GM23338 (cell line): ENCODE results near the gene GSDMA. TPM values are rescaled to one million over a fixed set of nuclear protein-coding genes. Genes with fewer than 3 reads are reported as not detected.
A peak's percentile ranks its signal among the peaks of the same experiment; 100 is the strongest.

Experiments used
- ATAC-seq: fragments of 200-7000 bp; cut with Tn5 transposase; 3 replicates; pipeline ENCODE4 v1.9.1; 2020
- DNase-seq: peaks from one replicate; pipeline ENCODE4 v3.0.0-alpha.2; 2015; ENCODE audit warnings: low spot score
- H2AFZ ChIP-seq: fragments of 200-600 bp; sonication (generic); 2 replicates; pipeline ENCODE4 v1.8.0; 2016; ENCODE audit warnings: antibody characterized with exemption, mild to moderate bottlenecking, moderate library complexity
- H3F3A ChIP-seq: fragments of 200-600 bp; sonication (generic); replicated peaks from 2 replicates; pipeline ENCODE4 v1.8.0; 2017; ENCODE audit warnings: antibody characterized with exemption, mixed run types, low read depth
- H3K27ac ChIP-seq: fragments of 200-600 bp; sonication (generic); 2 replicates; pipeline ENCODE4 v1.6.1; 2016; ENCODE audit warnings: low read depth
- H3K27me3 ChIP-seq: fragments of 200-600 bp; sonication (generic); 2 replicates; pipeline ENCODE4 v1.8.0; 2016; ENCODE audit warnings: mild to moderate bottlenecking, mixed run types, moderate library complexity; ENCODE audit not compliant: insufficient read depth
- H3K36me3 ChIP-seq: fragments of 200-600 bp; sonication (generic); 2 replicates; pipeline ENCODE4 v1.8.0; 2016; ENCODE audit warnings: mild to moderate bottlenecking; ENCODE audit not compliant: insufficient read depth
- H3K4me1 ChIP-seq: fragments of 200-600 bp; sonication (generic); 2 replicates; pipeline ENCODE4 v1.8.0; 2016; ENCODE audit warnings: mild to moderate bottlenecking, moderate library complexity; ENCODE audit not compliant: insufficient read depth
- H3K4me2 ChIP-seq: fragments of 200-600 bp; sonication (generic); 2 replicates; pipeline ENCODE4 v1.7.1; 2017; ENCODE audit warnings: mixed run types
- H3K4me3 ChIP-seq: fragments of 200-600 bp; sonication (generic); 2 replicates; pipeline ENCODE4 v1.6.1; 2016; ENCODE audit warnings: mixed run types
- H3K79me2 ChIP-seq: fragments of 200-600 bp; sonication (generic); replicated peaks from 2 replicates; pipeline ENCODE4 v1.8.0; 2017; ENCODE audit warnings: mild to moderate bottlenecking; ENCODE audit not compliant: insufficient read depth
- H3K9me2 ChIP-seq: fragments of 200-600 bp; sonication (generic); 2 replicates; pipeline ENCODE4 v1.8.0; 2017; ENCODE audit not compliant: insufficient read depth
- H4K20me1 ChIP-seq: fragments of 200-600 bp; sonication (generic); replicated peaks from 2 replicates; pipeline ENCODE4 v1.8.0; 2017; ENCODE audit warnings: mild to moderate bottlenecking; ENCODE audit not compliant: insufficient read depth
- H3K27ac Mint-ChIP-seq: 2 replicates; pipeline ENCODE4 v1.8.0; 2020; ENCODE audit warnings: inconsistent platforms, mild to moderate bottlenecking, moderate library complexity, mixed read lengths
- H3K27me3 Mint-ChIP-seq: 3 replicates; pipeline ENCODE4 v1.8.0; 2022; ENCODE audit warnings: low read depth, mild to moderate bottlenecking, moderate library complexity, mixed read lengths, inconsistent platforms; ENCODE audit not compliant: insufficient read depth, poor library complexity
- H3K36me3 Mint-ChIP-seq: 3 replicates; pipeline ENCODE4 v1.8.0; 2021; ENCODE audit warnings: low read depth, mild to moderate bottlenecking, inconsistent platforms, moderate library complexity, mixed read lengths
- H3K4me1 Mint-ChIP-seq: 3 replicates; pipeline ENCODE4 v1.8.0; 2020; ENCODE audit warnings: mild to moderate bottlenecking, inconsistent platforms, mixed read lengths
- H3K4me3 Mint-ChIP-seq: 3 replicates; pipeline ENCODE4 v1.8.0; 2021; ENCODE audit warnings: moderate library complexity, mild to moderate bottlenecking, inconsistent platforms, mixed read lengths
- H3K9me3 Mint-ChIP-seq: 3 replicates; pipeline ENCODE4 v1.8.0; 2020; ENCODE audit warnings: moderate library complexity, mild to moderate bottlenecking, inconsistent platforms, mixed read lengths
- CREB1 ChIP-seq: fragments of 250-450 bp; sonication (Bioruptor Pico); IDR thresholded peaks from 2 replicates; pipeline ENCODE4 v1.5.0; 2020; ENCODE audit warnings: low read depth, mild to moderate bottlenecking, moderate library complexity
- EZH2 ChIP-seq: fragments of 200-600 bp; sonication (generic); IDR thresholded peaks from one replicate; pipeline ENCODE4 v1.8.0; 2017; ENCODE audit warnings: antibody characterized with exemption, mild to moderate bottlenecking, low read depth; ENCODE audit not compliant: unreplicated experiment
- EZH2phosphoT487 ChIP-seq: fragments of 200-600 bp; sonication (generic); IDR thresholded peaks from one replicate; pipeline ENCODE4 v1.8.1; 2018; ENCODE audit warnings: antibody characterized with exemption; ENCODE audit not compliant: unreplicated experiment
- JUNB ChIP-seq: IDR thresholded peaks from one replicate; pipeline ENCODE4 v1.6.1; 2016; ENCODE audit warnings: antibody characterized with exemption; ENCODE audit not compliant: unreplicated experiment
- NANOG ChIP-seq: IDR thresholded peaks from 2 replicates; pipeline ENCODE4 v1.6.1; 2016; ENCODE audit warnings: antibody characterized with exemption, borderline replicate concordance
- POLR2AphosphoS5 ChIP-seq: IDR thresholded peaks from 2 replicates; pipeline ENCODE4 v1.6.1; 2016; ENCODE audit warnings: antibody characterized with exemption, low read depth
- STAT1 ChIP-seq: IDR thresholded peaks from one replicate; pipeline ENCODE4 v1.6.1; 2016; ENCODE audit warnings: antibody characterized with exemption; ENCODE audit not compliant: unreplicated experiment
- ZNF114 ChIP-seq: fragments of 250-450 bp; sonication (Bioruptor Pico); IDR thresholded peaks from 2 replicates; pipeline ENCODE4 v1.5.0; 2020; ENCODE audit warnings: mild to moderate bottlenecking, moderate library complexity
- ZNF331 ChIP-seq: fragments of 250-450 bp; sonication (Bioruptor Pico); IDR thresholded peaks from 2 replicates; pipeline ENCODE4 v1.5.0; 2020; ENCODE audit warnings: low read depth, mild to moderate bottlenecking, moderate library complexity
- polyA plus RNA-seq: library from polyadenylated mRNA; unstranded; fragments of >200 nt; fragmentation: Nextera tagmentation; extraction: Ambion mirVana; gene quantifications from 2 replicates; pipeline ENCODE4 v1.2.1, GENCODE V29; 2016
- total RNA-seq: library from RNA; depleted of rRNA; stranded (reverse); fragments of >200 nt; shearing (Covaris generic); gene quantifications from 2 replicates; pipeline ENCODE4 v1.2.3, GENCODE V29; 2014
- TF ChIP-seq, protein P1 (sequence below), 2 experiments: fragments of 200-600 bp in 1 of 2; sonication (generic) in 1 of 2; conservative IDR thresholded peaks; 2 replicates each; pipeline versions ENCODE4 v1.5.1 to v1.6.1; 2016 to 2017; ENCODE audit warnings: antibody characterized with exemption in 2 of 2, low read depth in 2 of 2, mild to moderate bottlenecking in 2 of 2, moderate library complexity in 1 of 2
- TF ChIP-seq, protein P2 (sequence below): fragments of 250-450 bp; sonication (Bioruptor Pico); IDR thresholded peaks from 2 replicates; pipeline ENCODE4 v1.5.0; 2020; ENCODE audit warnings: mild to moderate bottlenecking, moderate library complexity
- TF ChIP-seq, protein P3 (sequence below): IDR thresholded peaks from one replicate; pipeline ENCODE4 v1.6.1; 2018; ENCODE audit warnings: antibody characterized with exemption; ENCODE audit not compliant: unreplicated experiment
- TF ChIP-seq, protein P4 (sequence below): IDR thresholded peaks from 2 replicates; pipeline ENCODE4 v1.6.1; 2016; ENCODE audit warnings: antibody characterized with exemption

The GSDMA gene
- total and polyA plus RNA-seq, 2 experiments from 2014 or later, result not detected

DNA sequence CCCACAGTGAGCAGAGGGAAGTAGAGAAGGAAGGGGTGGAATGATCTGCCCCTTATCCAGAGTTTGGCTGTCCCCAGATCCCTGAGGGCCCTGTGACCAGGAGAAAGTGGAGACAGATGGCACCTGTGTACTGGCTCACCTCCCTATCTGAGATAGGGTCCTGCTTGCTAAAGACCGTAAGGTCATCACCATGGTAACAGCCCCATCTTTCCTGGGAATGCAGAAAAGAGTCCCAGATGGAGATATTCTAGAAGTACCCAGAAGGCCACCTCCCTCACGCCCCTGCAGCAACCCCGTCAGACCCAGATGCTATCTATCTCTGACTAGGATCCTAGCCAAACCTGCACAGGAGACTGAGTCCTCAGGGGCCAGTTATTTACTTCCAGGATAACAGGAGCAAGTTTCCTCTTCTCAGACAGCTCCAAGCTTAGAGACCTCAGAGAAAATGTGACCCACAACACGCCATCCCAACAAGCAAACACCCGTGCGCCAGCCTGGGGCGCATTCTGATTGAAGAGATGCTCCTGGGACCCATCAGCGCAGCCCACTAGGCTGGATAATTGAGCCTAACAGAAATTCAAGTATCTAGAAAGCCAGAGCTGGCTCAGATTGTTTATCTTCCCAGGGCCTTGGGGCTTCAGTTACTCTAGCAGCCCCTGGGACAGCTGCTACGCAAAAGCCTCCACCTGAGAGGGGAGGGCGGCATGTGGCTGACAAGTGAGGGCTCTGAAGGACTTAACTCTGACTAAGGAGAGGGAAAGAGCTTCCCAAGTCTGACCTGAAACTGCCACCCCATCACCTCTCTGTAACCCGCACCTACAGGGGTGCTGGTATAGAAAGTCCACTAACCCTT, 37.3 kb upstream of the GSDMA start:
- Histone ChIP-seq H3K4me3 (peak overlapping the region; percentile 97; the same call in 1 of the 2 replicates), H3K9me2 (no peaks in the 10 kb centered on the region), H3F3A (peaks cover 7% of the 10 kb centered on the region), H3K4me2 (peak overlapping the region; percentile 93; the same call in 1 of the 2 replicates), H3K79me2 (peaks cover 32% of the 10 kb centered on the region), H3K36me3 (peaks cover 5% of the 10 kb centered on the region; the same call in 1 of the 2 replicates), H3K27me3 (no peaks in the 10 kb centered on the region), H3K27ac (no peak overlapping the region), H2AFZ (no peak overlapping the region), H3K4me1 (peaks cover 15% of the 10 kb centered on the region), H4K20me1 (peaks cover 17% of the 10 kb centered on the region)
- peaks cover 5% of the 10 kb centered on the region for H3K27me3 Mint-ChIP-seq
- TF ChIP-seq, protein P1, sequence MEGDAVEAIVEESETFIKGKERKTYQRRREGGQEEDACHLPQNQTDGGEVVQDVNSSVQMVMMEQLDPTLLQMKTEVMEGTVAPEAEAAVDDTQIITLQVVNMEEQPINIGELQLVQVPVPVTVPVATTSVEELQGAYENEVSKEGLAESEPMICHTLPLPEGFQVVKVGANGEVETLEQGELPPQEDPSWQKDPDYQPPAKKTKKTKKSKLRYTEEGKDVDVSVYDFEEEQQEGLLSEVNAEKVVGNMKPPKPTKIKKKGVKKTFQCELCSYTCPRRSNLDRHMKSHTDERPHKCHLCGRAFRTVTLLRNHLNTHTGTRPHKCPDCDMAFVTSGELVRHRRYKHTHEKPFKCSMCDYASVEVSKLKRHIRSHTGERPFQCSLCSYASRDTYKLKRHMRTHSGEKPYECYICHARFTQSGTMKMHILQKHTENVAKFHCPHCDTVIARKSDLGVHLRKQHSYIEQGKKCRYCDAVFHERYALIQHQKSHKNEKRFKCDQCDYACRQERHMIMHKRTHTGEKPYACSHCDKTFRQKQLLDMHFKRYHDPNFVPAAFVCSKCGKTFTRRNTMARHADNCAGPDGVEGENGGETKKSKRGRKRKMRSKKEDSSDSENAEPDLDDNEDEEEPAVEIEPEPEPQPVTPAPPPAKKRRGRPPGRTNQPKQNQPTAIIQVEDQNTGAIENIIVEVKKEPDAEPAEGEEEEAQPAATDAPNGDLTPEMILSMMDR (conservative IDR thresholded peaks at IDR 0.05; ENCODE audit: low read depth in 2 of 2), result no peak
- TF ChIP-seq ZNF331, result no peak
- TF ChIP-seq NANOG, result no peak
- no peak for TF ChIP-seq EZH2phosphoT487
- TF ChIP-seq, protein P2, sequence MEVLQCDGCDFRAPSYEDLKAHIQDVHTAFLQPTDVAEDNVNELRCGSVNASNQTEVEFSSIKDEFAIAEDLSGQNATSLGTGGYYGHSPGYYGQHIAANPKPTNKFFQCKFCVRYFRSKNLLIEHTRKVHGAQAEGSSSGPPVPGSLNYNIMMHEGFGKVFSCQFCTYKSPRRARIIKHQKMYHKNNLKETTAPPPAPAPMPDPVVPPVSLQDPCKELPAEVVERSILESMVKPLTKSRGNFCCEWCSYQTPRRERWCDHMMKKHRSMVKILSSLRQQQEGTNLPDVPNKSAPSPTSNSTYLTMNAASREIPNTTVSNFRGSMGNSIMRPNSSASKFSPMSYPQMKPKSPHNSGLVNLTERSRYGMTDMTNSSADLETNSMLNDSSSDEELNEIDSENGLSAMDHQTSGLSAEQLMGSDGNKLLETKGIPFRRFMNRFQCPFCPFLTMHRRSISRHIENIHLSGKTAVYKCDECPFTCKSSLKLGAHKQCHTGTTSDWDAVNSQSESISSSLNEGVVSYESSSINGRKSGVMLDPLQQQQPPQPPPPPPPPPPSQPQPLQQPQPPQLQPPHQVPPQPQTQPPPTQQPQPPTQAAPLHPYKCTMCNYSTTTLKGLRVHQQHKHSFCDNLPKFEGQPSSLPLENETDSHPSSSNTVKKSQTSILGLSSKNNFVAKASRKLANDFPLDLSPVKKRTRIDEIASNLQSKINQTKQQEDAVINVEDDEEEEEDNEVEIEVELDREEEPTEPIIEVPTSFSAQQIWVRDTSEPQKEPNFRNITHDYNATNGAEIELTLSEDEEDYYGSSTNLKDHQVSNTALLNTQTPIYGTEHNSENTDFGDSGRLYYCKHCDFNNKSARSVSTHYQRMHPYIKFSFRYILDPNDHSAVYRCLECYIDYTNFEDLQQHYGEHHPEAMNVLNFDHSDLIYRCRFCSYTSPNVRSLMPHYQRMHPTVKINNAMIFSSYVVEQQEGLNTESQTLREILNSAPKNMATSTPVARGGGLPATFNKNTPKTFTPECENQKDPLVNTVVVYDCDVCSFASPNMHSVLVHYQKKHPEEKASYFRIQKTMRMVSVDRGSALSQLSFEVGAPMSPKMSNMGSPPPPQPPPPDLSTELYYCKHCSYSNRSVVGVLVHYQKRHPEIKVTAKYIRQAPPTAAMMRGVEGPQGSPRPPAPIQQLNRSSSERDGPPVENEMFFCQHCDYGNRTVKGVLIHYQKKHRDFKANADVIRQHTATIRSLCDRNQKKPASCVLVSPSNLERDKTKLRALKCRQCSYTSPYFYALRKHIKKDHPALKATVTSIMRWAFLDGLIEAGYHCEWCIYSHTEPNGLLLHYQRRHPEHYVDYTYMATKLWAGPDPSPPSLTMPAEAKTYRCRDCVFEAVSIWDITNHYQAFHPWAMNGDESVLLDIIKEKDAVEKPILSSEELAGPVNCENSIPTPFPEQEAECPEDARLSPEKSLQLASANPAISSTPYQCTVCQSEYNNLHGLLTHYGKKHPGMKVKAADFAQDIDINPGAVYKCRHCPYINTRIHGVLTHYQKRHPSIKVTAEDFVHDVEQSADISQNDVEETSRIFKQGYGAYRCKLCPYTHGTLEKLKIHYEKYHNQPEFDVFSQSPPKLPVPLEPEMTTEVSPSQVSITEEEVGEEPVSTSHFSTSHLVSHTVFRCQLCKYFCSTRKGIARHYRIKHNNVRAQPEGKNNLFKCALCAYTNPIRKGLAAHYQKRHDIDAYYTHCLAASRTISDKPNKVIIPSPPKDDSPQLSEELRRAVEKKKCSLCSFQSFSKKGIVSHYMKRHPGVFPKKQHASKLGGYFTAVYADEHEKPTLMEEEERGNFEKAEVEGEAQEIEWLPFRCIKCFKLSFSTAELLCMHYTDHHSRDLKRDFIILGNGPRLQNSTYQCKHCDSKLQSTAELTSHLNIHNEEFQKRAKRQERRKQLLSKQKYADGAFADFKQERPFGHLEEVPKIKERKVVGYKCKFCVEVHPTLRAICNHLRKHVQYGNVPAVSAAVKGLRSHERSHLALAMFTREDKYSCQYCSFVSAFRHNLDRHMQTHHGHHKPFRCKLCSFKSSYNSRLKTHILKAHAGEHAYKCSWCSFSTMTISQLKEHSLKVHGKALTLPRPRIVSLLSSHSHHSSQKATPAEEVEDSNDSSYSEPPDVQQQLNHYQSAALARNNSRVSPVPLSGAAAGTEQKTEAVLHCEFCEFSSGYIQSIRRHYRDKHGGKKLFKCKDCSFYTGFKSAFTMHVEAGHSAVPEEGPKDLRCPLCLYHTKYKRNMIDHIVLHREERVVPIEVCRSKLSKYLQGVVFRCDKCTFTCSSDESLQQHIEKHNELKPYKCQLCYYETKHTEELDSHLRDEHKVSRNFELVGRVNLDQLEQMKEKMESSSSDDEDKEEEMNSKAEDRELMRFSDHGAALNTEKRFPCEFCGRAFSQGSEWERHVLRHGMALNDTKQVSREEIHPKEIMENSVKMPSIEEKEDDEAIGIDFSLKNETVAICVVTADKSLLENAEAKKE (CRISPR knock-in tag), result no peak
- TF ChIP-seq EZH2, result no peak
- no peak for TF ChIP-seq ZNF114 (CRISPR knock-in tag)
- TF ChIP-seq, protein P3, sequence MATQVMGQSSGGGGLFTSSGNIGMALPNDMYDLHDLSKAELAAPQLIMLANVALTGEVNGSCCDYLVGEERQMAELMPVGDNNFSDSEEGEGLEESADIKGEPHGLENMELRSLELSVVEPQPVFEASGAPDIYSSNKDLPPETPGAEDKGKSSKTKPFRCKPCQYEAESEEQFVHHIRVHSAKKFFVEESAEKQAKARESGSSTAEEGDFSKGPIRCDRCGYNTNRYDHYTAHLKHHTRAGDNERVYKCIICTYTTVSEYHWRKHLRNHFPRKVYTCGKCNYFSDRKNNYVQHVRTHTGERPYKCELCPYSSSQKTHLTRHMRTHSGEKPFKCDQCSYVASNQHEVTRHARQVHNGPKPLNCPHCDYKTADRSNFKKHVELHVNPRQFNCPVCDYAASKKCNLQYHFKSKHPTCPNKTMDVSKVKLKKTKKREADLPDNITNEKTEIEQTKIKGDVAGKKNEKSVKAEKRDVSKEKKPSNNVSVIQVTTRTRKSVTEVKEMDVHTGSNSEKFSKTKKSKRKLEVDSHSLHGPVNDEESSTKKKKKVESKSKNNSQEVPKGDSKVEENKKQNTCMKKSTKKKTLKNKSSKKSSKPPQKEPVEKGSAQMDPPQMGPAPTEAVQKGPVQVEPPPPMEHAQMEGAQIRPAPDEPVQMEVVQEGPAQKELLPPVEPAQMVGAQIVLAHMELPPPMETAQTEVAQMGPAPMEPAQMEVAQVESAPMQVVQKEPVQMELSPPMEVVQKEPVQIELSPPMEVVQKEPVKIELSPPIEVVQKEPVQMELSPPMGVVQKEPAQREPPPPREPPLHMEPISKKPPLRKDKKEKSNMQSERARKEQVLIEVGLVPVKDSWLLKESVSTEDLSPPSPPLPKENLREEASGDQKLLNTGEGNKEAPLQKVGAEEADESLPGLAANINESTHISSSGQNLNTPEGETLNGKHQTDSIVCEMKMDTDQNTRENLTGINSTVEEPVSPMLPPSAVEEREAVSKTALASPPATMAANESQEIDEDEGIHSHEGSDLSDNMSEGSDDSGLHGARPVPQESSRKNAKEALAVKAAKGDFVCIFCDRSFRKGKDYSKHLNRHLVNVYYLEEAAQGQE, result no peak
- TF ChIP-seq CREB1 (CRISPR knock-in tag), result no peak
- TF ChIP-seq JUNB, result no peak
- no peak for TF ChIP-seq STAT1
- TF ChIP-seq POLR2AphosphoS5, result no peak
- TF ChIP-seq, protein P4, sequence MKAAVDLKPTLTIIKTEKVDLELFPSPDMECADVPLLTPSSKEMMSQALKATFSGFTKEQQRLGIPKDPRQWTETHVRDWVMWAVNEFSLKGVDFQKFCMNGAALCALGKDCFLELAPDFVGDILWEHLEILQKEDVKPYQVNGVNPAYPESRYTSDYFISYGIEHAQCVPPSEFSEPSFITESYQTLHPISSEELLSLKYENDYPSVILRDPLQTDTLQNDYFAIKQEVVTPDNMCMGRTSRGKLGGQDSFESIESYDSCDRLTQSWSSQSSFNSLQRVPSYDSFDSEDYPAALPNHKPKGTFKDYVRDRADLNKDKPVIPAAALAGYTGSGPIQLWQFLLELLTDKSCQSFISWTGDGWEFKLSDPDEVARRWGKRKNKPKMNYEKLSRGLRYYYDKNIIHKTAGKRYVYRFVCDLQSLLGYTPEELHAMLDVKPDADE, result no peak
- no peak overlapping the region for H3K27ac Mint-ChIP-seq
- H3K4me3 Mint-ChIP-seq, result peak overlapping the region; percentile 85
- peaks cover 42% of the 10 kb centered on the region for H3K4me1 Mint-ChIP-seq
- DNase-seq (peak; percentile 24), ATAC-seq (no peak)
- peaks cover 28% of the 10 kb centered on the region for H3K36me3 Mint-ChIP-seq
- H3K9me3 Mint-ChIP-seq, result no peaks in the 10 kb centered on the region
